H9 (cell line): ENCODE results near the gene HOXC6. TPM values are rescaled to one million over a fixed set of nuclear protein-coding genes. Genes with fewer than 3 reads are reported as not detected.

Source experiments
- DNase-seq: peaks from one replicate; pipeline ENCODE4 v3.0.0-alpha.2; 2017
- H2AFZ ChIP-seq: one replicate; pipeline ENCODE4 v1.6.1; 2013; ENCODE audit warnings: mild to moderate bottlenecking, low read length, control low read depth, moderate library complexity
- H2AK5ac ChIP-seq: 2 replicates; pipeline ENCODE4 v1.6.1; 2013; ENCODE audit warnings: low read length, control low read depth, mixed read lengths; ENCODE audit not compliant: insufficient read length
- H2BK120ac ChIP-seq: one replicate; pipeline ENCODE4 v1.6.1; 2013; ENCODE audit warnings: low read depth, mild to moderate bottlenecking, low read length, control low read depth, inconsistent platforms; ENCODE audit not compliant: poor library complexity, severe bottlenecking
- H2BK12ac ChIP-seq: 2 replicates; pipeline ENCODE4 v1.6.1; 2013; ENCODE audit warnings: low read length, control low read depth, mixed read lengths, low read depth; ENCODE audit not compliant: insufficient read length
- H2BK15ac ChIP-seq: 2 replicates; pipeline ENCODE4 v1.6.1; 2013; ENCODE audit warnings: low read depth, low read length, control low read depth
- H2BK20ac ChIP-seq: one replicate; pipeline ENCODE4 v1.6.1; 2013; ENCODE audit warnings: low read depth, mild to moderate bottlenecking, low read length, control low read depth, inconsistent platforms; ENCODE audit not compliant: poor library complexity, severe bottlenecking
- H2BK5ac ChIP-seq: 2 replicates; pipeline ENCODE4 v1.6.1; 2013; ENCODE audit warnings: low read length, control low read depth, mixed read lengths; ENCODE audit not compliant: insufficient read length
- H3K14ac ChIP-seq: 2 replicates; pipeline ENCODE4 v1.6.1; 2013; ENCODE audit warnings: low read length, control low read depth; ENCODE audit not compliant: insufficient read depth
- H3K18ac ChIP-seq: 2 replicates; pipeline ENCODE4 v1.6.1; 2013; ENCODE audit warnings: low read depth, mild to moderate bottlenecking, mixed read lengths, low read length, control low read depth; ENCODE audit not compliant: insufficient read length
- H3K23ac ChIP-seq: 2 replicates; pipeline ENCODE4 v1.6.1; 2013; ENCODE audit warnings: low read length, control low read depth, mixed read lengths, low read depth; ENCODE audit not compliant: insufficient read length
- H3K23me2 ChIP-seq: 2 replicates; pipeline ENCODE4 v1.6.1; 2013; ENCODE audit warnings: low read depth, mild to moderate bottlenecking, mixed read lengths, low read length, control low read depth; ENCODE audit not compliant: insufficient read length, poor library complexity, severe bottlenecking
- H3K27ac ChIP-seq: 2 replicates; pipeline ENCODE4 v1.5.1; 2013; ENCODE audit warnings: low read length, control low read depth, mixed read lengths, low read depth; ENCODE audit not compliant: insufficient read length
- H3K27me3 ChIP-seq: 2 replicates; pipeline ENCODE4 v1.6.1; 2013; ENCODE audit warnings: low read length, control low read depth, inconsistent platforms; ENCODE audit not compliant: insufficient read depth
- H3K4ac ChIP-seq: 2 replicates; pipeline ENCODE4 v1.6.1; 2013; ENCODE audit warnings: low read depth, mild to moderate bottlenecking, control low read depth, inconsistent platforms, low read length, moderate library complexity
- H3K4me1 ChIP-seq: 2 replicates; pipeline ENCODE4 v1.6.1; 2013; ENCODE audit warnings: low read length, control low read depth, inconsistent platforms; ENCODE audit not compliant: insufficient read depth
- H3K4me2 ChIP-seq: 2 replicates; pipeline ENCODE4 v1.6.1; 2013; ENCODE audit warnings: low read length, control low read depth, mixed read lengths; ENCODE audit not compliant: insufficient read length, insufficient read depth
- H3K56ac ChIP-seq: 2 replicates; pipeline ENCODE4 v1.6.1; 2013; ENCODE audit warnings: low read depth, mild to moderate bottlenecking, mixed read lengths, low read length, control low read depth; ENCODE audit not compliant: insufficient read length
- H3K79me1 ChIP-seq: 2 replicates; pipeline ENCODE4 v1.6.1; 2013; ENCODE audit warnings: low read depth, mild to moderate bottlenecking, moderate library complexity, low read length, control low read depth, inconsistent platforms; ENCODE audit not compliant: insufficient read depth, poor library complexity, severe bottlenecking
- H3K79me2 ChIP-seq: 2 replicates; pipeline ENCODE4 v1.6.1; 2013; ENCODE audit warnings: low read length, control low read depth, inconsistent platforms; ENCODE audit not compliant: insufficient read depth
- H3K9ac ChIP-seq: 2 replicates; pipeline ENCODE4 v1.6.1; 2013; ENCODE audit warnings: low read length, control low read depth, mixed read lengths; ENCODE audit not compliant: insufficient read length; ENCODE audit errors: extremely low read depth
- H3K9me3 ChIP-seq: one replicate; pipeline ENCODE4 v1.6.1; 2013; ENCODE audit warnings: low read depth, low read length, inconsistent platforms; ENCODE audit not compliant: control insufficient read depth
- H3T11ph ChIP-seq: one replicate; pipeline ENCODE4 v1.6.1; 2013; ENCODE audit warnings: mild to moderate bottlenecking, low read length, control low read depth, inconsistent platforms
- H4K20me1 ChIP-seq: one replicate; pipeline ENCODE4 v1.6.1; 2013; ENCODE audit not compliant: control insufficient read depth, insufficient read length, insufficient read depth
- H4K5ac ChIP-seq: 2 replicates; pipeline ENCODE4 v1.6.1; 2013; ENCODE audit warnings: low read depth, mild to moderate bottlenecking, mixed read lengths, low read length, control low read depth; ENCODE audit not compliant: insufficient read length
- H4K8ac ChIP-seq: replicated peaks from 2 replicates; pipeline ENCODE4 v1.6.1; 2013; ENCODE audit warnings: low read length, control low read depth, mixed read lengths, low read depth; ENCODE audit not compliant: insufficient read length
- H4K91ac ChIP-seq: 2 replicates; pipeline ENCODE4 v1.6.1; 2013; ENCODE audit warnings: low read depth, mild to moderate bottlenecking, moderate library complexity, mixed read lengths, low read length, control low read depth; ENCODE audit not compliant: insufficient read length
- H3K27ac Mint-ChIP-seq, 3 experiments: 2 replicates in 2 of 3; 3 replicates in 1 of 3; pipeline ENCODE4 v1.8.0; 2020 to 2021; ENCODE audit warnings: mixed read lengths in 3 of 3, mild to moderate bottlenecking in 1 of 3, moderate library complexity in 1 of 3
- H3K27me3 Mint-ChIP-seq: 2 replicates; pipeline ENCODE4 v1.8.0; 2021; ENCODE audit warnings: low read depth, mild to moderate bottlenecking, moderate library complexity, mixed read lengths
- H3K36me3 Mint-ChIP-seq, 3 experiments: 2 replicates in 2 of 3; 3 replicates in 1 of 3; pipeline ENCODE4 v1.8.0; 2020 to 2021; ENCODE audit warnings: low read depth in 3 of 3, mixed read lengths in 3 of 3; ENCODE audit not compliant: insufficient read depth in 1 of 3
- H3K4me1 Mint-ChIP-seq, 2 experiments: 2 replicates each; pipeline ENCODE4 v1.8.0; 2020; ENCODE audit warnings: mixed read lengths in 2 of 2
- H3K4me3 Mint-ChIP-seq, 2 experiments: 2 replicates in 1 of 2; 3 replicates in 1 of 2; pipeline ENCODE4 v1.8.0; 2020 to 2021; ENCODE audit warnings: mild to moderate bottlenecking in 2 of 2, mixed read lengths in 2 of 2, moderate library complexity in 1 of 2
- H3K9me3 Mint-ChIP-seq, 2 experiments: 2 replicates in 1 of 2; 3 replicates in 1 of 2; pipeline ENCODE4 v1.8.0; 2020; ENCODE audit warnings: mild to moderate bottlenecking in 2 of 2, mixed read lengths in 2 of 2, moderate library complexity in 1 of 2
- CTCF ChIP-seq: fragments of 200-600 bp; sonication (generic); conservative IDR thresholded peaks from 3 replicates; pipeline ENCODE4 v1.8.0; 2021; ENCODE audit warnings: antibody characterized with exemption, mild to moderate bottlenecking
- WGBS: extraction: QIAGEN DNeasy Blood & Tissue Kit; methylation state at CpG from one replicate; pipeline ENCODE4 v1.1.7; 2013; ENCODE audit warnings: missing lambda C conversion rate, low lambda C conversion rate, mixed read lengths; ENCODE audit not compliant: insufficient read length; ENCODE audit errors: extremely low coverage; 5-methylcytosine and 5-hydroxymethylcytosine counted together
- total RNA-seq: library from RNA; stranded (reverse); gene quantifications from 2 replicates; pipeline ENCODE4 v1.2.1, GENCODE V29; 2021

Gene HOXC6
- total RNA-seq, 1 experiment from 2014 or later = not detected

DNA sequence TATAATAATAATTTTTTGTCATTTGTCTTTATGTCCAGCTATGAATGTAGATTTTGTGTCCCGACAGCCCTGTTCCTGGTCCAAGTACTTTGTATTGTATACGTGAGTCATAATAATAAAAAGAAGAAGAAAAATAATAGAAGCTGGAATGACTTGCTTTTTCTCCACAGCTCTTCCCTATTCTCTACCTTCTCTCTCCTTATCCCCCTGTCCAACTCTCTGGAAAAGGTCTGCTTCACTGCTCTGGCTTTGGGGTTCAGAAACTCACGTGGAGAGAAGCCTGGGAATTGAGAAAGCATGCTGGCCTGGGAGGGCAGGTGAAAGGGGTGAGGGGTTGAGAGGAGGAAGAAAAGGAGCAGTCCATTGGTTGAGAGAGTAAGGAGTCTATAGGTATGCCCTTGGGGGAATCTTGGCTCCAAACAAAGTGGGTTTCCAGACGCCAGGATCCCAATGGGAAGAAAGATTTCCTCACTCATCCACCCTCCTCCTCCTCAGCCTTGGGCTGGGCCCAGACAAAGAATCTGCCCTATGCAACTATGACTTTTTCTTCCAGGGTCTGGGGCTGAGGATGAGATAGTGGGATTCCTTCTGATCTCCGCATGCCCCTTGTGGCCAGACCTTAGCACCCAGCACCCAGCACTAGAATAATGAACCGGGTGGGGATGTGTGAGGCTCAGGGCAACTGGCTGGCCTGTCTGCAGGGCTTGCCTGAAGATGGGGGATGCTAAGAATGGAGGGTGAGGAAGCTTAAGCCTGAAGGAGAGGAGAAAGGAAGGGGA lies 15.4 kb upstream of the HOXC6 start:
- H3K9me3 Mint-ChIP-seq = peaks cover 0 to 2% of the 10 kb centered on the region in 2 experiments; a peak in 1 of 5 replicates
- no peak overlapping the region for H3K4me2 ChIP-seq
- H3K4me1 ChIP-seq = no peaks in the 10 kb centered on the region
- H3T11ph ChIP-seq = no peak overlapping the region
- H3K79me1 ChIP-seq = no peaks in the 10 kb centered on the region
- no peak overlapping the region for H2BK120ac ChIP-seq
- no peak for TF ChIP-seq CTCF
- H4K20me1 ChIP-seq = no peaks in the 10 kb centered on the region
- no peak overlapping the region for H4K8ac ChIP-seq
- no peak overlapping the region for H4K5ac ChIP-seq
- H3K27me3 ChIP-seq = peaks cover 94% of the 10 kb centered on the region
- H3K18ac ChIP-seq = no peak overlapping the region
- H2AFZ ChIP-seq = no peak overlapping the region
- H2BK20ac ChIP-seq = no peak overlapping the region
- H3K4me3 Mint-ChIP-seq = no peak overlapping the region
- no peak overlapping the region for H3K14ac ChIP-seq
- H3K27ac Mint-ChIP-seq = no peak overlapping the region
- WGBS = no CpG with 5 or more reads among the region's 6 CpGs
- no peak overlapping the region for H3K27ac ChIP-seq
- no peak for DNase-seq
- H2AK5ac ChIP-seq = no peak overlapping the region
- no peak overlapping the region for H3K4ac ChIP-seq
- no peak overlapping the region for H3K9ac ChIP-seq
- H2BK5ac ChIP-seq = no peak overlapping the region
- peaks cover 5% of the 10 kb centered on the region for H3K23me2 ChIP-seq
- H3K79me2 ChIP-seq = no peaks in the 10 kb centered on the region
- H3K23ac ChIP-seq = no peak overlapping the region
- no peak overlapping the region for H2BK12ac ChIP-seq
- no peaks in the 10 kb centered on the region for H3K9me3 ChIP-seq
- no peaks in the 10 kb centered on the region for H3K36me3 Mint-ChIP-seq
- H3K4me1 Mint-ChIP-seq = peaks cover 10 to 38% of the 10 kb centered on the region in 2 experiments
- no peak overlapping the region for H2BK15ac ChIP-seq
- H4K91ac ChIP-seq = no peak overlapping the region
- H3K27me3 Mint-ChIP-seq = peaks cover 100% of the 10 kb centered on the region
- H3K56ac ChIP-seq = no peak overlapping the region
